BJ (cell line): ENCODE data around the gene PHF8. TPM values are rescaled to one million over a fixed set of nuclear protein-coding genes. Genes with fewer than 3 reads are reported as not detected.

Source experiments
- CTCF ChIA-PET: fragments of 350-600 bp; formaldehyde crosslinking; extraction: SDS; loops from one replicate; lab custom pipeline; 2021; ENCODE audit warnings: antibody characterized with exemption, inconsistent platforms; lab: Yijun Ruan, JAX
- POLR2A ChIA-PET: fragments of 300-600 bp; sonication (Branson Sonifier 250); formaldehyde crosslinking; extraction: SDS; loops from one replicate; lab custom pipeline; 2021; ENCODE audit warnings: antibody characterized with exemption; lab: Charles Lee
- DNase-seq: peaks from one replicate; pipeline ENCODE4 v3.0.0-alpha.2; 2011; ENCODE audit warnings: low read depth
- H3K27me3 ChIP-seq: 2 replicates; pipeline ENCODE4 v1.6.0; 2011; ENCODE audit warnings: low read length; ENCODE audit not compliant: control insufficient read depth, insufficient read depth
- H3K36me3 ChIP-seq: 2 replicates; pipeline ENCODE4 v1.5.1; 2011; ENCODE audit warnings: low read length; ENCODE audit not compliant: control insufficient read depth, insufficient read depth
- H3K4me3 ChIP-seq: 2 replicates; pipeline ENCODE4 v1.5.1; 2011; ENCODE audit warnings: low read depth, mild to moderate bottlenecking, control low read depth, low read length
- CTCF ChIP-seq: IDR thresholded peaks from 2 replicates; pipeline ENCODE4 v1.5.1; 2011; ENCODE audit warnings: low read depth, mild to moderate bottlenecking, control low read depth, inconsistent platforms, low read length, moderate library complexity; ENCODE audit not compliant: insufficient read depth
- polyA plus RNA-seq: library from polyadenylated mRNA; depleted of rRNA; stranded (reverse); fragments of >200 nt; gene quantifications from 2 replicates; pipeline ENCODE4 v1.2.3, GENCODE V29; 2011

PHF8 gene
- polyA plus RNA-seq, 1 experiment, result 10.6 TPM

GRCh38 chrX:54087661-54088060 is 43.4 kb upstream of the PHF8 start:
- POLR2A ChIA-PET, result no interaction called here
- CTCF ChIA-PET, result interaction anchor here (0.6 kb wide), 1 partner anchor 390 kb away, joined by 4 read pairs; no protein-coding TSS in a partner anchor
- DNase-seq, result no peak
- TF ChIP-seq CTCF, result no peak
- Histone ChIP-seq H3K36me3 (0 out of 2 replicates have a peak, but pooled peaks cover 1% of the 10 kb centered on the region), H3K4me3 (no peak overlapping the region), H3K27me3 (no peaks in the 10 kb centered on the region)

- POLR2A ChIA-PET, result no interaction called here
- Histone ChIP-seq H3K36me3 (peaks cover 1% of the 10 kb centered on the region; the same call in 1 of the 2 replicates), H3K4me3 (no peak overlapping the region), H3K27me3 (no peaks in the 10 kb centered on the region)
- DNase-seq, result no peak
- CTCF ChIA-PET, result no interaction called here
- TF ChIP-seq CTCF, result no peak
Observed at GRCh38 chrX:54085666-54086065, 41.4 kb upstream of the PHF8 start.

- POLR2A ChIA-PET, result no interaction called here
Observed at GRCh38 chrX:54076903-54077302, 32.6 kb upstream of the PHF8 start.

GRCh38 chrX:54074826-54075225 is 30.6 kb upstream of the PHF8 start:
- Histone ChIP-seq H3K4me3 (no peak overlapping the region), H3K36me3 (no peaks in the 10 kb centered on the region; the same call in 1 of the 2 replicates), H3K27me3 (no peaks in the 10 kb centered on the region)
- CTCF ChIA-PET, result no interaction called here
- no peak for TF ChIP-seq CTCF
- no peak for DNase-seq
- POLR2A ChIA-PET, result no interaction called here

More at GRCh38 chrX:54076903-54077302, 32.6 kb upstream of the PHF8 start:
- CTCF ChIA-PET, result no interaction called here
- Histone ChIP-seq H3K27me3 (no peaks in the 10 kb centered on the region), H3K36me3 (no peaks in the 10 kb centered on the region; the same call in none of the 2 replicates), H3K4me3 (no peak overlapping the region)
- no peak for TF ChIP-seq CTCF
- DNase-seq, result peak; percentile 39

GRCh38 chrX:54067766-54068165 is 23.5 kb upstream of the PHF8 start:
- no peak for DNase-seq
- Histone ChIP-seq H3K27me3 (no peaks in the 10 kb centered on the region), H3K4me3 (no peak overlapping the region), H3K36me3 (no peaks in the 10 kb centered on the region)
- CTCF ChIA-PET, result interaction anchor here (1.1 kb wide), 1 partner anchor 26 kb away, joined by 4 read pairs; no protein-coding TSS in a partner anchor
- POLR2A ChIA-PET, result no interaction called here
- TF ChIP-seq CTCF, result no peak
